ENCODE measurements around the gene GTF2H2C.
"Not testable (repeated sequence)": the region's sequence is repeated elsewhere in the genome, so short reads cannot be mapped to it uniquely, and the experiment has no call there.

GRCh38 chr5:69596114-69596840, 36.3 kb downstream of the GTF2H2C start:
- TF ChIP-seq, protein P1, sequence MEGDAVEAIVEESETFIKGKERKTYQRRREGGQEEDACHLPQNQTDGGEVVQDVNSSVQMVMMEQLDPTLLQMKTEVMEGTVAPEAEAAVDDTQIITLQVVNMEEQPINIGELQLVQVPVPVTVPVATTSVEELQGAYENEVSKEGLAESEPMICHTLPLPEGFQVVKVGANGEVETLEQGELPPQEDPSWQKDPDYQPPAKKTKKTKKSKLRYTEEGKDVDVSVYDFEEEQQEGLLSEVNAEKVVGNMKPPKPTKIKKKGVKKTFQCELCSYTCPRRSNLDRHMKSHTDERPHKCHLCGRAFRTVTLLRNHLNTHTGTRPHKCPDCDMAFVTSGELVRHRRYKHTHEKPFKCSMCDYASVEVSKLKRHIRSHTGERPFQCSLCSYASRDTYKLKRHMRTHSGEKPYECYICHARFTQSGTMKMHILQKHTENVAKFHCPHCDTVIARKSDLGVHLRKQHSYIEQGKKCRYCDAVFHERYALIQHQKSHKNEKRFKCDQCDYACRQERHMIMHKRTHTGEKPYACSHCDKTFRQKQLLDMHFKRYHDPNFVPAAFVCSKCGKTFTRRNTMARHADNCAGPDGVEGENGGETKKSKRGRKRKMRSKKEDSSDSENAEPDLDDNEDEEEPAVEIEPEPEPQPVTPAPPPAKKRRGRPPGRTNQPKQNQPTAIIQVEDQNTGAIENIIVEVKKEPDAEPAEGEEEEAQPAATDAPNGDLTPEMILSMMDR (IDR thresholded peaks at IDR 0.05), result not testable (repeated sequence)
- TF ChIP-seq POLR2A (IDR thresholded peaks at IDR 0.05; ENCODE audit: low read depth); POLR2AphosphoS5 (IDR thresholded peaks at IDR 0.05): not testable (repeated sequence)
